Measurements from ENCODE around the gene ANKRD44.

DNA sequence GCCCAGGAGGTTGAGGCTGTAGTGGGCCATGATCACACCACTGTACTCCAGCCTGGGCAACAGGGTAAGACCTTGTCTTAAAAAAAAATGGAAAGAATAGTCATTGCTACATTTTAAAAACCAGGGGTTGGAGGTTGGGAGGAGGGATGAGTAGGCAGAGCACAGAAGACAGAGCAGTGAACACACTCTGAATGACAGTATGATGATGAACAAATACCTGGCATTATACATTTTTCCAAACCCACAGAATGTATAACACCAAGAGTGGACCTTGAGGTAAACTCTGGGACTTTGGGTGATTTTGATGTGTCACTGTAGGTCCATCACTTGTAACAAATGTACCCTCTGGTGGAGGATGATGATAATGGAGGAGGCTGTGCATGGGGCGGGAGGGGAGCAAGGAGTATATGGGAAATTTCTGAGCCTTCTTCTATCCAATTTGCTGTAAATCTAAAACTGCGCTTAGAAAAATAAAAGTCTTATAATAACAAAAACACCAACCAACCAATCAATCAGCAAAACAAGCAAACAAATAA is 272.6 kb downstream of the ANKRD44 start:
- no peak for TF ChIP-seq TCF7L2 (IDR thresholded peaks at IDR 0.05; ENCODE audit: low read depth, low read length)
- TF ChIP-seq, protein P1, sequence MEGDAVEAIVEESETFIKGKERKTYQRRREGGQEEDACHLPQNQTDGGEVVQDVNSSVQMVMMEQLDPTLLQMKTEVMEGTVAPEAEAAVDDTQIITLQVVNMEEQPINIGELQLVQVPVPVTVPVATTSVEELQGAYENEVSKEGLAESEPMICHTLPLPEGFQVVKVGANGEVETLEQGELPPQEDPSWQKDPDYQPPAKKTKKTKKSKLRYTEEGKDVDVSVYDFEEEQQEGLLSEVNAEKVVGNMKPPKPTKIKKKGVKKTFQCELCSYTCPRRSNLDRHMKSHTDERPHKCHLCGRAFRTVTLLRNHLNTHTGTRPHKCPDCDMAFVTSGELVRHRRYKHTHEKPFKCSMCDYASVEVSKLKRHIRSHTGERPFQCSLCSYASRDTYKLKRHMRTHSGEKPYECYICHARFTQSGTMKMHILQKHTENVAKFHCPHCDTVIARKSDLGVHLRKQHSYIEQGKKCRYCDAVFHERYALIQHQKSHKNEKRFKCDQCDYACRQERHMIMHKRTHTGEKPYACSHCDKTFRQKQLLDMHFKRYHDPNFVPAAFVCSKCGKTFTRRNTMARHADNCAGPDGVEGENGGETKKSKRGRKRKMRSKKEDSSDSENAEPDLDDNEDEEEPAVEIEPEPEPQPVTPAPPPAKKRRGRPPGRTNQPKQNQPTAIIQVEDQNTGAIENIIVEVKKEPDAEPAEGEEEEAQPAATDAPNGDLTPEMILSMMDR (IDR thresholded peaks at IDR 0.05) = no peak
- no peak for TF ChIP-seq REST (IDR thresholded peaks at IDR 0.05; ENCODE audit: insufficient read depth in 1 of 2, low read depth in 2 of 2, low read length in 1 of 2)
- TF ChIP-seq POLR2AphosphoS5 (IDR thresholded peaks at IDR 0.05; ENCODE audit: low read depth, low read length) = no peak
- no peak for TF ChIP-seq SIN3A (IDR thresholded peaks at IDR 0.05; ENCODE audit: borderline replicate concordance, insufficient read depth, low read depth, low read length)
